H9 (cell line): Measurements from ENCODE around the gene OBI1. TPM values are rescaled to one million over a fixed set of nuclear protein-coding genes. Genes with fewer than 3 reads are reported as not detected.

ENCODE experiments used
- DNase-seq: peaks from one replicate; pipeline ENCODE4 v3.0.0-alpha.2; 2017
- H2AFZ ChIP-seq: one replicate; pipeline ENCODE4 v1.6.1; 2013; ENCODE audit warnings: mild to moderate bottlenecking, low read length, control low read depth, moderate library complexity
- H2AK5ac ChIP-seq: 2 replicates; pipeline ENCODE4 v1.6.1; 2013; ENCODE audit warnings: low read length, control low read depth, mixed read lengths; ENCODE audit not compliant: insufficient read length
- H2BK120ac ChIP-seq: one replicate; pipeline ENCODE4 v1.6.1; 2013; ENCODE audit warnings: low read depth, mild to moderate bottlenecking, low read length, control low read depth, inconsistent platforms; ENCODE audit not compliant: poor library complexity, severe bottlenecking
- H2BK12ac ChIP-seq: 2 replicates; pipeline ENCODE4 v1.6.1; 2013; ENCODE audit warnings: low read length, control low read depth, mixed read lengths, low read depth; ENCODE audit not compliant: insufficient read length
- H2BK15ac ChIP-seq: 2 replicates; pipeline ENCODE4 v1.6.1; 2013; ENCODE audit warnings: low read depth, low read length, control low read depth
- H2BK20ac ChIP-seq: one replicate; pipeline ENCODE4 v1.6.1; 2013; ENCODE audit warnings: low read depth, mild to moderate bottlenecking, low read length, control low read depth, inconsistent platforms; ENCODE audit not compliant: poor library complexity, severe bottlenecking
- H2BK5ac ChIP-seq: 2 replicates; pipeline ENCODE4 v1.6.1; 2013; ENCODE audit warnings: low read length, control low read depth, mixed read lengths; ENCODE audit not compliant: insufficient read length
- H3K14ac ChIP-seq: 2 replicates; pipeline ENCODE4 v1.6.1; 2013; ENCODE audit warnings: low read length, control low read depth; ENCODE audit not compliant: insufficient read depth
- H3K18ac ChIP-seq: 2 replicates; pipeline ENCODE4 v1.6.1; 2013; ENCODE audit warnings: low read depth, mild to moderate bottlenecking, mixed read lengths, low read length, control low read depth; ENCODE audit not compliant: insufficient read length
- H3K23ac ChIP-seq: 2 replicates; pipeline ENCODE4 v1.6.1; 2013; ENCODE audit warnings: low read length, control low read depth, mixed read lengths, low read depth; ENCODE audit not compliant: insufficient read length
- H3K23me2 ChIP-seq: 2 replicates; pipeline ENCODE4 v1.6.1; 2013; ENCODE audit warnings: low read depth, mild to moderate bottlenecking, mixed read lengths, low read length, control low read depth; ENCODE audit not compliant: insufficient read length, poor library complexity, severe bottlenecking
- H3K27ac ChIP-seq: 2 replicates; pipeline ENCODE4 v1.5.1; 2013; ENCODE audit warnings: low read length, control low read depth, mixed read lengths, low read depth; ENCODE audit not compliant: insufficient read length
- H3K27me3 ChIP-seq: 2 replicates; pipeline ENCODE4 v1.6.1; 2013; ENCODE audit warnings: low read length, control low read depth, inconsistent platforms; ENCODE audit not compliant: insufficient read depth
- H3K4ac ChIP-seq: 2 replicates; pipeline ENCODE4 v1.6.1; 2013; ENCODE audit warnings: low read depth, mild to moderate bottlenecking, control low read depth, inconsistent platforms, low read length, moderate library complexity
- H3K4me1 ChIP-seq: 2 replicates; pipeline ENCODE4 v1.6.1; 2013; ENCODE audit warnings: low read length, control low read depth, inconsistent platforms; ENCODE audit not compliant: insufficient read depth
- H3K4me2 ChIP-seq: 2 replicates; pipeline ENCODE4 v1.6.1; 2013; ENCODE audit warnings: low read length, control low read depth, mixed read lengths; ENCODE audit not compliant: insufficient read length, insufficient read depth
- H3K56ac ChIP-seq: 2 replicates; pipeline ENCODE4 v1.6.1; 2013; ENCODE audit warnings: low read depth, mild to moderate bottlenecking, mixed read lengths, low read length, control low read depth; ENCODE audit not compliant: insufficient read length
- H3K79me1 ChIP-seq: 2 replicates; pipeline ENCODE4 v1.6.1; 2013; ENCODE audit warnings: low read depth, mild to moderate bottlenecking, moderate library complexity, low read length, control low read depth, inconsistent platforms; ENCODE audit not compliant: insufficient read depth, poor library complexity, severe bottlenecking
- H3K79me2 ChIP-seq: 2 replicates; pipeline ENCODE4 v1.6.1; 2013; ENCODE audit warnings: low read length, control low read depth, inconsistent platforms; ENCODE audit not compliant: insufficient read depth
- H3K9ac ChIP-seq: 2 replicates; pipeline ENCODE4 v1.6.1; 2013; ENCODE audit warnings: low read length, control low read depth, mixed read lengths; ENCODE audit not compliant: insufficient read length; ENCODE audit errors: extremely low read depth
- H3K9me3 ChIP-seq: one replicate; pipeline ENCODE4 v1.6.1; 2013; ENCODE audit warnings: low read depth, low read length, inconsistent platforms; ENCODE audit not compliant: control insufficient read depth
- H3T11ph ChIP-seq: one replicate; pipeline ENCODE4 v1.6.1; 2013; ENCODE audit warnings: mild to moderate bottlenecking, low read length, control low read depth, inconsistent platforms
- H4K20me1 ChIP-seq: one replicate; pipeline ENCODE4 v1.6.1; 2013; ENCODE audit not compliant: control insufficient read depth, insufficient read length, insufficient read depth
- H4K5ac ChIP-seq: 2 replicates; pipeline ENCODE4 v1.6.1; 2013; ENCODE audit warnings: low read depth, mild to moderate bottlenecking, mixed read lengths, low read length, control low read depth; ENCODE audit not compliant: insufficient read length
- H4K8ac ChIP-seq: replicated peaks from 2 replicates; pipeline ENCODE4 v1.6.1; 2013; ENCODE audit warnings: low read length, control low read depth, mixed read lengths, low read depth; ENCODE audit not compliant: insufficient read length
- H4K91ac ChIP-seq: 2 replicates; pipeline ENCODE4 v1.6.1; 2013; ENCODE audit warnings: low read depth, mild to moderate bottlenecking, moderate library complexity, mixed read lengths, low read length, control low read depth; ENCODE audit not compliant: insufficient read length
- H3K27ac Mint-ChIP-seq, 3 experiments: 2 replicates in 2 of 3; 3 replicates in 1 of 3; pipeline ENCODE4 v1.8.0; 2020 to 2021; ENCODE audit warnings: mixed read lengths in 3 of 3, mild to moderate bottlenecking in 1 of 3, moderate library complexity in 1 of 3
- H3K27me3 Mint-ChIP-seq: 2 replicates; pipeline ENCODE4 v1.8.0; 2021; ENCODE audit warnings: low read depth, mild to moderate bottlenecking, moderate library complexity, mixed read lengths
- H3K36me3 Mint-ChIP-seq, 3 experiments: 2 replicates in 2 of 3; 3 replicates in 1 of 3; pipeline ENCODE4 v1.8.0; 2020 to 2021; ENCODE audit warnings: low read depth in 3 of 3, mixed read lengths in 3 of 3; ENCODE audit not compliant: insufficient read depth in 1 of 3
- H3K4me1 Mint-ChIP-seq, 2 experiments: 2 replicates each; pipeline ENCODE4 v1.8.0; 2020; ENCODE audit warnings: mixed read lengths in 2 of 2
- H3K4me3 Mint-ChIP-seq, 2 experiments: 2 replicates in 1 of 2; 3 replicates in 1 of 2; pipeline ENCODE4 v1.8.0; 2020 to 2021; ENCODE audit warnings: mild to moderate bottlenecking in 2 of 2, mixed read lengths in 2 of 2, moderate library complexity in 1 of 2
- H3K9me3 Mint-ChIP-seq, 2 experiments: 2 replicates in 1 of 2; 3 replicates in 1 of 2; pipeline ENCODE4 v1.8.0; 2020; ENCODE audit warnings: mild to moderate bottlenecking in 2 of 2, mixed read lengths in 2 of 2, moderate library complexity in 1 of 2
- WGBS: extraction: QIAGEN DNeasy Blood & Tissue Kit; methylation state at CpG from one replicate; pipeline ENCODE4 v1.1.7; 2013; ENCODE audit warnings: missing lambda C conversion rate, low lambda C conversion rate, mixed read lengths; ENCODE audit not compliant: insufficient read length; ENCODE audit errors: extremely low coverage; 5-methylcytosine and 5-hydroxymethylcytosine counted together
- total RNA-seq: library from RNA; stranded (reverse); gene quantifications from 2 replicates; pipeline ENCODE4 v1.2.1, GENCODE V29; 2021
- TF ChIP-seq, protein P1 (sequence below): fragments of 200-600 bp; sonication (generic); conservative IDR thresholded peaks from 3 replicates; pipeline ENCODE4 v1.8.0; 2021; ENCODE audit warnings: antibody characterized with exemption, mild to moderate bottlenecking

OBI1 gene
- total RNA-seq, 1 experiment from 2014 or later: 24.4 TPM

DNA sequence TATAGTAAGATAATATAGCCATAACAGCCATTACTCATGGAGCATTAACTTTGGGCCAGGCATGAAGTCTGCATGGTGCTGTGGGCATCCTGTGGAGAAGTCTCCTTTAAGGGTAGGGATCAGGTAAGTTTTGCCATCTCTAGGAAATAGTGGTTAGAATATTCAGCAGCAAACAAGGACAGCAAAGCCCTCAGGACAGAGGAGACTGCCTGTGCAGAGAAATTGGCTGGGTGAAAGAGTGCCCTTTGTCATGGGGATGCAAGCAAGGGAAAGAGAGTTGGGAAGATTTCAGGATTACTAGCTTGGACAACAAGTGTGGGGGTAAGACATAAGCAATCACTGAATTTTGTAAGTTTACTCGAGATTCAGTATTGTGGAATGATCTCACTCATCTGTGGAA, 15.7 kb upstream of the OBI1 start:
- H3K79me1 ChIP-seq: no peaks in the 10 kb centered on the region
- Mint-ChIP-seq H3K36me3 (no peaks in the 10 kb centered on the region), H3K4me3 (no peak overlapping the region), H3K9me3 (no peaks in the 10 kb centered on the region), H3K27ac (no peak overlapping the region; a peak in 1 of 7 replicates), H3K4me1 (peaks cover 12 to 13% of the 10 kb centered on the region in 2 experiments), H3K27me3 (peaks cover 16% of the 10 kb centered on the region)
- no peak overlapping the region for H3K56ac ChIP-seq
- H4K20me1 ChIP-seq: no peaks in the 10 kb centered on the region
- H3K9me3 ChIP-seq: no peaks in the 10 kb centered on the region
- no peak overlapping the region for H2AFZ ChIP-seq
- no peak overlapping the region for H4K91ac ChIP-seq
- H4K8ac ChIP-seq: no peak overlapping the region
- TF ChIP-seq, protein P1, sequence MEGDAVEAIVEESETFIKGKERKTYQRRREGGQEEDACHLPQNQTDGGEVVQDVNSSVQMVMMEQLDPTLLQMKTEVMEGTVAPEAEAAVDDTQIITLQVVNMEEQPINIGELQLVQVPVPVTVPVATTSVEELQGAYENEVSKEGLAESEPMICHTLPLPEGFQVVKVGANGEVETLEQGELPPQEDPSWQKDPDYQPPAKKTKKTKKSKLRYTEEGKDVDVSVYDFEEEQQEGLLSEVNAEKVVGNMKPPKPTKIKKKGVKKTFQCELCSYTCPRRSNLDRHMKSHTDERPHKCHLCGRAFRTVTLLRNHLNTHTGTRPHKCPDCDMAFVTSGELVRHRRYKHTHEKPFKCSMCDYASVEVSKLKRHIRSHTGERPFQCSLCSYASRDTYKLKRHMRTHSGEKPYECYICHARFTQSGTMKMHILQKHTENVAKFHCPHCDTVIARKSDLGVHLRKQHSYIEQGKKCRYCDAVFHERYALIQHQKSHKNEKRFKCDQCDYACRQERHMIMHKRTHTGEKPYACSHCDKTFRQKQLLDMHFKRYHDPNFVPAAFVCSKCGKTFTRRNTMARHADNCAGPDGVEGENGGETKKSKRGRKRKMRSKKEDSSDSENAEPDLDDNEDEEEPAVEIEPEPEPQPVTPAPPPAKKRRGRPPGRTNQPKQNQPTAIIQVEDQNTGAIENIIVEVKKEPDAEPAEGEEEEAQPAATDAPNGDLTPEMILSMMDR: no peak
- no peak overlapping the region for H2BK20ac ChIP-seq
- no peak overlapping the region for H4K5ac ChIP-seq
- H3K14ac ChIP-seq: no peak overlapping the region
- no peaks in the 10 kb centered on the region for H3K79me2 ChIP-seq
- H3K9ac ChIP-seq: no peak overlapping the region
- no peaks in the 10 kb centered on the region for H3K27me3 ChIP-seq
- no peak overlapping the region for H3K23ac ChIP-seq
- no peak overlapping the region for H2AK5ac ChIP-seq
- H2BK5ac ChIP-seq: no peak overlapping the region
- H2BK12ac ChIP-seq: no peak overlapping the region
- H3K27ac ChIP-seq: no peak overlapping the region
- no peak overlapping the region for H2BK120ac ChIP-seq
- H3K4me1 ChIP-seq: no peaks in the 10 kb centered on the region
- no CpG with 5 or more reads among the region's 1 CpG for WGBS
- H3K4ac ChIP-seq: no peak overlapping the region
- H3T11ph ChIP-seq: no peak overlapping the region
- DNase-seq: no peak
- no peaks in the 10 kb centered on the region for H3K23me2 ChIP-seq
- no peak overlapping the region for H3K4me2 ChIP-seq
- H3K18ac ChIP-seq: no peak overlapping the region
- no peak overlapping the region for H2BK15ac ChIP-seq
